ENCODE results near the gene SULT4A1.

DNA sequence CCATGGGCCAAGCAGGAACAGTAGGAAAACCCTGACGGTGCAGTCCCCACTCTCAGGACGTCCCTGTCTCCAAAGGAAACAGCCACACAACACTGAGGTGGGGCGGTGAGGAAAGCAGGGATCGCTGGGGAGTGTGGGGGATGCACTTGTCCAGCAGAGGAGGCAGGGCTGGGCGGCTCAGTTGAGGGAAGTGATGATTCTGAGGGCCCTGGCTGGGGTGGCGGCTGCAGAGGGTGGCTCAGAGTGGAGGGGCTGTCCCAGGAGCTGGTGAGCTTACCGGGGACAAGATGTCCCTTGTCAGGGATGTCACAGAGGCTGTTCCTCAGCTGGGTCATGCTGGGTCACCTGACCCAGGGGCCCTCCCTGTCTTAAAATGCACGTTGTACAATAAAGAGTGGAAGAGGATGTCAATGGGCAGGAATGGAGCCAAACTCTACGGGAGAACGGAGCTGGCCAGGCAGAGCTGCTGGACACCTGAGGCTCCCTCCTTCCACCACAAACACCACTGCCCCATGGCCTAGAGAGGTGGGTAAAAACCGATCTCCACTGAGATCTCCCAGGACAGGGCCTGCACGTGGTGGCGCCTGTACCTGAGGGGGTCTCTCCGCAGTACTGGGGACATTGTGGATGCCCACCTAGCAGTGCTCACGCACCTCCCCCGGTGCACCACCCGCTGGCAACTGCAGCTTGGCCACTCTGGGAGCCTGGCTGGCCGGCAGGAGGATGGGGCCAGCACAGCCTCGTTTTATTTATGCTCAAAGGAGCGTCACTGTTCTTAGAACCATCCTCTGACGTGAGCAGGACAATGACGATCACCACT, 40.5 kb downstream of the SULT4A1 start:
- no peak for TF ChIP-seq CTCF (IDR thresholded peaks at IDR 0.05; ENCODE audit: insufficient read depth, low read length, poor library complexity, severe bottlenecking)
- no peak for TF ChIP-seq EZH2phosphoT487 (conservative IDR thresholded peaks at IDR 0.05; ENCODE audit: low read length)

All from SU-DHL-6 (cell line).